Measurements from ENCODE around the gene NR2F1-AS1.

Gene NR2F1-AS1

DNA sequence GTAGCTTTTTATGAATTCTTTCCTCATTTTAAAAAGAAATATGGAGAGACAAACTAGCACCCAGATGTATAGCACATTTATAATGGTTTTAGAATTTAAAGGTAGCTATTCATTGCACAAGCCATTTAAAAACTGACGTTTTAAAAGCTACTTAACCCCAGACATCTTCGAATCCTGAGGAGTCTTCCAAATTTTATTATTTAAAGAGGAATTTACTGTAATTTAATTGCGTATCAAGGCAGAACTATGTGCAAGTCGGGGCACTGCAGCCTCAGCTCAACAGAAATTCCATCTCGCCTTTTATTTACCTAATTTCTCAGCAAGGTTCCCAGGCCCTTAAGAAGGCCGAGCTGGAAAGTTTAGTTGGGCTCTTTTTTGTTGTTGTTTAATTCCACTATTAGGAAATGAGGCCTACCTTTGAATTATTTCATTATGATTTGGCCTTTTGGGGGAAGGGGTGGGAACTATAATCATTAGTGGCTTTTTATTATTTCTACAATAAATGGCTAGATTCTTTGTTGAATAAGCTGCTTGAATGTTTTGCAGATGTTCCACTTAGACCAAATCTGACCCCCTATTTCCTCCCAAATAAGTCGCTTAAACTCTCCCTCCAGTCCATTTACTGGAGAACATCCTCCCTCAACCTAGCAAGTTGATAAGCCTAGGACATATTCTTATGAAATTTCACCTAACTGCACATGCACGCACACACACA is 22.2 kb upstream of the NR2F1-AS1 start:
- DNase-seq (ENCODE audit: low read depth in 2 of 2), result no peak

DNA sequence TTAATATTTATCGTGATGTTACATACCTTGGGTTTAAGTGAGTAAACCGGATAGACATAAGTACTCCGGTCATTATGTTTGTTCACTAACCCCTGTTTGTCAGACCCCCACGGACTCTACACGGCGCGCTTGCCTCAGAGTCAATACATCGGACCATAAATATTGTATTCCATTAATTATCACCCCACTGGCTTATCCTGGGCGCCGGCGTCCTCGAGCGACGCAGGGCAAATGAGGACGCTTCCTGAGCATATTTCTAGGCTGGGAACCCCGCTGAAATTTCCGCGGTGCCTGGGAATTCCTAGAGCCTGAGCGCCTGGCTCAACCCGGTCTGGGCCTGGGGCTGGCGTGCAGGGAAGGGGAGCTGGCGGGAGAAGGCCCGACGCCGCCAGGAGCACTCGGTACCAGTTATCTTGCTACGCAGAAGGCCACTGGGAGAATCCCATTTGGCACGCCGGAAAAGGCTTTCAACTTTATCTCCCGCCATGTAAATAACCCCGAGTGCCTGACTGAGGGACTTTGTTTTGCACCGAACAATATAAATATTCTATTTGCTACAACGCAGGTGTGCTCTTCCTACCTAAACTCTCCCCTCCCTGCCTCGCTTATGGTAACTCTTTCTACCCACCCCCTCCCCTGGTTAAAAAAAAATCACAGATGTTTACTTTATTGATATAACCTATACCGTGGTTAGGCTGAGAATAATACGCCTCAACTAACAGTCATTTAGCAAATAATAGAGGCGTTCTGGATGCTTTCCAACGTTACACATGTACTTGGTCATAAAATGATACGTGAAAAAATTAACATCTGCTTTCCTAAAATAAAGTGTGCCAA is 21.4 kb upstream of the NR2F1-AS1 start:
- DNase-seq (ENCODE audit: low read depth in 2 of 2), result no peak

DNA sequence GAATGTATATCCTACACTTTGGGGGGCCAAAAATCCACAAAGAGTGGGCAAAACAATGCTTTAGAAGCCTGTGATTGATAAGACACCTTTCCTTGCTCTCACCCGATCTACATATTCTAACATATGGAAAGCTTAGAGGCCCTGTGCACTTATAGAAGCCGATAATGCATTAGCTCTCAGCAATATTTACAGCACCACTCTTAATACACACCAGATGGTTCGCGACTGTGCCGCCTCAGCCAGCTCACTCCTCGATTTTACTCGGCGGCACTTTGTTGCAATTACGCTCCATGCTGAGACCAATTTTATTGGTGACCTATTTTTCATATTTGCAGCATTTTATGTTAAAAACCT is 20.8 kb upstream of the NR2F1-AS1 start:
- DNase-seq (ENCODE audit: low read depth in 2 of 2), result no peak

DNA sequence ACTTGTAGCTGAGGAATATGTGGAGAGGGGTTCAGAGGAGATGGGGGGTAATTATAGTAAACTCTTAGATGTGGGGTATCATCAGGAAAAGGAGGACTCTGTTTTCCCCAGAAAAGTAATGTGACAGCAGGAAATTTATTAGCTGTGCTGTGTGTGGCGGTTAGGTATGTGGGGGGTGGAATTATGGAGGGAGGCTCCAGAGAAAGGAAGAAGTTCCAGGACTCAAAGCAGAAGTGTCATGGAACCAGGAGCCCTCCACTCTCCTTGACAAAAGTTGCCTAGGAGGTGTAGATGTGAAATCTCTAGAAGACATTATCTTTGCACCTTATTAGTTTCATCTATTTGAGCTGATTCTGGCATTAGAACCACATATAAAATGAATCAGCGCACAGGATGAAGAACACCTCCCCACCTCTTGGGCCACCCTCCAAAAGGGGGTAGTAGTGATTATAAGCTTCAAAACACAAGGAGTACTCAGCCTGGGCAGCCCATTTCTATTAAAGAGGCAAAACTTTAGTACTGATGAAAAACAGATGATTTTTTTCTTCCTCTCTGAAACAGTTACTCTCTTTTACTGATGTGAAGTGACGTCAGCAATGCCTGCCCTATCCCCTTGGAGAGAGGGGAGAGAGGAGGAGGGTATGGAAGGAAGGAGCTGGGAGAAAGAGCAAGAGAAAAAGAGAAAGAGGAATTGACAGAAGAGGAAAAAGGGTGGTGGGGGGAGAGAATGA is 20.2 kb upstream of the NR2F1-AS1 start:
- no peak for DNase-seq (ENCODE audit: low read depth in 2 of 2)

DNA sequence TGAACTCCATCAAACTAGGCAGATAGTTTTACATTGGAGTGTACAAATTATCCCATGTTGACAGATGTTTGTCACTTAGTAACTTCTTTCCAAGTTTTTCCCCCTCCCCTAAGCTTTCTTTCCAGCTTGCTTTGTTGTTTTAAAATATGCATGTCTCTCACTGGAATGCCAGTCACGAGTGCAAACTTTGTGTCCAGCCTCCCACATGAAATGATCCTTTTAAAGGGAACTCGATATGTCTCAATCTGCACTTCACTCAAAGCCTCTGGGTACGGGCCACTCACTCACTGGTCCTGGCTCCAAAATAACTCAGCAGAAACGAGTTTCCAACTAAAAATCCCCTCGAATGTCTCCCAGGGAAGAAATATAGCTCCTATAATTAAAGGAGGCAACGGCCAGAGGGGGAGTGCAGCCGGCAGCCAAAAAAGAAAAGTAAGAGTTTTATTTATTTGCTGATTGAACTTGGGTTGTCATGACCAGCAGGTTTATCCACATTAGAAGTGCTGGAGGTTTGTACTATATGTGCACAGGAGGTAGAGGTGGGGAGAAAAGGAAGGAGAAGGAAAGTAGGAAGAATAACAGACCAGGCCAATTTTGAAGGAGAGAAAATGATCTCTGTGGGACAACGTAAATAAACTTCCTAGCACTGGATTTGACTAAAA is 19.5 kb upstream of the NR2F1-AS1 start:
- no peak for DNase-seq (ENCODE audit: low read depth in 2 of 2)

DNA sequence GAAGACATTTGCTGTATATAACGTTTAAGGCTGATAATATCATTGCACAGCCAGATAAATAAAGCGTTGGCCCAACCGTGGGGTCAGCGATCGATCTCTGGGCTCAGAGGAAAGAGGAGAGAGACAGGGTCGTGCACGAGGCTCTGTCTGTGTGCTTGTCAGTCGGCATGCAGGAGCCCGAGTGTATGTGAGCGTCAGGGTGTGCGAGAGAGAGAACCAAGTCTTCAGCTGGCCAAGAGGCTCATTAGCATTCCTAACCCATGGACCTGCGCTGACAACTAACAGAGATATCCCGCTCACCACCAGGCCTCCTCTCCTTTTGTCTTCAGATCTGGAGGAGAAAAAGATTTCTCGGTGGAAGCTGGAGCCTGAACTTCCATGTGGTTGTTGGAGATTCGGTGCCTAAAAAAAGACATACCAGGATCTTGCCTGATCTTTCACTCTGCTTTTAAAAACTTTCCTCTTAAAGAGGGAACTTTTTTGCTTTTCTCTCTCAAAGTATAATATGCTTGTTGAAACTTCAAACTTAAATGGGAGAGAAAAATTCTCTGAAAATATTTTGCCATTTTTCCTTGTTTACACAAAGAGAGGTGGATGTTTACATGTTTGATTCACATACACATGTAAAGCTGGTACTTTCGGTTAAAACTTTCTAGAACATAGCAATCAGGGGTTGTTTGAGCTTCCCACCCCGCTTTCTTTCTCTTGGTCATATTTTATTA is 18.5 kb upstream of the NR2F1-AS1 start:
- no peak for DNase-seq (ENCODE audit: low read depth in 2 of 2)

DNA sequence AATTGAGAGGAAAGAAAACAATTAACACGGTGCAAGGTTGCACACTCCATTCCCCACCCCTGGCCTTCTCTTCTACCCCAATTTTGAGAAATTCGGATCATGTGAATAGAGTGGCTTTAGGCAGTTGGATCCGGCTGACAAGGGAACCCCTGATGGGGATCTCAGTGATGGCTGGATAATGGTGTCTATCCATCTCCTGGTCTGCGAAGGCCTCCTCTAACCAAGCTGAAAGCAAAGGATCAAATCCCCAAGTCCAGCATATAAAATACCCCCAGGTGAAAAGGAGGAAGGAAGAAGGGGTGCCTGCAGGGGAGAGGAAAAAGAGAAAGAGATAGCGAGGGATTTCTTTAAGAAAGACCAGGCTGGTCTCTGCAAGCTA is 18.0 kb upstream of the NR2F1-AS1 start:
- DNase-seq (ENCODE audit: low read depth in 2 of 2), result no peak

DNA sequence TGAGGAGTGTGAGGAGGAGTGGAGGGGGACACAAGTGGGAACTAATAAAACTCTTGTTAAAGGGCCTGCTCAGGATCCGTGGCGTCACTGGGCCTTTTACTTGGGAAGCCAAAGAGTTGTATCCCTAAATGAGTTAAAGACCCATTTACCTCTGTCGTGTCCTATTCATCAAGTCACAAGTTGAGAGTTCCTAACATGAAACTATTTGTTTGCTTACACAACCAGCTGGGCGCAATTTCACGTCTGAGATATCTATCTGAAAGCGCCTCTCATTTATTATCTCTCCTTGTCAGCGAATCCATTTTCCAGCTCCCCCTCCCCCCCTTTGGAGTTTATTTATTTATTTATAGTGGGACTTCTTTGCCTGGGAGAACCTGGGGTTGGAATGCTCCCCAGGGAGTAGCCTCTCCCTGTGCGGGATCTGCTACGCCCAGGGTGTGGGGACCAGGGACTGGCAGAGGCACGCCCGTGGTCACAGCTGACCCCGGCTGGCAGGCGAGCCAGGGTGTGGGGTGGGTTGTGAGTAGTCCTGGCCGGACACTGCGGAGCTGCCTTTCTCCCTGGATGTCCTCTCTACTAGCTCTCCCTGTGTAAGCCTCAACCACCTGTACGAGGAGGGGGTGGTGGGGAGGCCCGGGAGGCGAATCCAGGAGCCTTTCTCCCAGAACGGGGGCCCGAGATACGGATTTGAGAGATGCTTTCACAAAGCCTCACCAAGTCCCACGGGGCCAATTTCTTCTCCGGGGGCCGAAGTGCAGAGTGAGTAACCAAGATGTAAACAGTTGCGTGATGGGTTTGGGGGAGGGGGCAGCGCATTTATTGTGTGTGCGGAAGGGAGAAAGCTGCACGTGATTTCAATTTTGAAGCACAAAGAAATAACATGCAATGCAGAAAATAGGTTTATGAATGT is 17.3 kb upstream of the NR2F1-AS1 start:
- no peak for DNase-seq (ENCODE audit: low read depth in 2 of 2)

DNA sequence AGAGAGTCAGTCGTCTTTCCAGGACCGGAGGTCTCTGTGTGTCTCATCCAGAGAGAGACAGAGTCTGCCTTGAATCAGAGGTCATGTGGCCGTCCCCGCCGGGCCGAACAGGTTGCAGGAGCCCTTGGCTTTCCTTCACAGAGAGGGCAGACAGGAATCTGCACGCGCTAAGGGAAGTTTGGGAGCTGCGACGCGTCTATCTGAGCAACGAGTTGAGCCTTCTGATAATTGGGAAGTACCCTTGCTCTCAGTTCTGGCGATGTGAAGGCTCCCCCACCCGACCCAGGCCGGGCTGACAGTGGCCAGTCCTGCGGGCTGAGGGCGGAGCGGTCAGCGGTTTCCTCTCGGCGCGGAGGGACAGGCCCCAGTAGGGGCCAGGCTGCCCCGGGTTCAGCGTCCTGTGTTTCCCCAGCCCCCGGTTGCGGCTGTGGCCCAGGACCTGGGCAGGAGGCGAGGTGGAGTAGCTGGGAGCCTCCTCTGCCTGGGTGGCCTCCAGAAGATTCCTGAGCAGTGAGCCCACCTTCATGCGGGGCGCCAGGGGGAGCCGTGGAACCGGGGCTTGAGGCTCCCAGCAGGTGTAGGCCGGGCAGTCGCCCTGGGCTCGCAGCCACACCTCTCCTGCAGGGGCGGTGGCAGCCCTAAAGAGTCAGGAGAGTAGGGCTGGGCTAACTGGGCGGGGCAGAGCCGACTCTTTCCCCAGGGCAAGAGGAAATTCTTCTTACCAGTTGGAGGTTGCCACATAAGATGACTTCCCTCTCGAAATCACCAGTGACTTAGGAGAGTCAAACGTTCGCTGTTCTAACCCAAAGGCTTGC is 15.9 kb upstream of the NR2F1-AS1 start:
- no peak for DNase-seq (ENCODE audit: low read depth in 2 of 2)

DNA sequence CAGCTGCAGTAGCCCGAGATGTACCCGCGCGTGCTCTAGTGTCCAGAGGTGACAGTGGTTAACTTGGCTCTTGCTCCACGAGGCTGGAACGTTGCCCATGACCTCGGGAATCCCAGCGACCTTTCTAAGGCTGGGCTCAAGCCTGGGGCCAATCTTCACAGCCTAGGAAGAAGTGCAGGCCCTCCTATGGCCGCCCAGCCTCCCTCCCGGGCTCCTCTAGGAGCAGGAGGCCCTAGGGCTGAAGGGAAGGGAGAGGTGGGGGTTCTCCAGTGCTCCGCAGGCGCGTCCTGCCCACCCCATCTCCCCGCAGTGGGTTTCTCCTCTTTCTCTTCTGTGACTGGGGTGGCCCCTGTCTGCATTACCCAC is 15.3 kb upstream of the NR2F1-AS1 start:
- DNase-seq (ENCODE audit: low read depth in 2 of 2), result no peak

DNA sequence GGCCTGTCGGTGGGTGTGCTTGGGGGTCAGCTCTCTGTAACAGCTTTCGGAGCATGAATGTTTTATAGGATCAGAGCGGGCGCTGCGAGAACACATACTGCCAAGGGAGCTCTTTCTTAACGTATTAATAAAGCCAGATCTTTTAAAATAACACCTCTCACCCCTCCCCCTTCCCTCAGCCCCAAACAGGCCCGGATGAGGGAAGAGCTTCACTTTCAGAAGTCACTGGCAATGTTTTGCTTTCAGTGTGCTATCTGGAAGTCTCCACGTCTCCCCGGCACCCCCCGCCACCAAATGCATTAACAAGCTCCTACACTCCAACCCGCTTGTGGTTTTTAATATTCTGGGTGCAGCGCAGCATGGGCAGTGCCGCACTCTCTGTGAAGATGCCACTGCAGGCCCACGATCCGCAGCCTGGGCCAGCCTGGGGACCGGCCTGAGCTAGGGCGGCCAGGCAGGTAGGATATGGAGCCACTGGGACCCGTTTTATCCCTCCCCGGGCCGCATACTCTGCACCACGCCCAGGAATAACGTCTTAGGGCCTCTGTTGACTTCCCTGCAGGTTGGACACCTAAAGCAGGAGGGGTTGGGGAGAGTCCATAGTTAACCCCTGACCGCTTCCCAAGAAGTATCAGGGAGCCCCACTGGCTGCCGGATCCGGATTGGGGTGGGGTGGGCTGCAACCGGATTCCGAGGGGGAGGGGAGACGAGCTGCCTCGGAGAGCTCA is 14.6 kb upstream of the NR2F1-AS1 start:
- DNase-seq (ENCODE audit: low read depth in 2 of 2), result no peak

DNA sequence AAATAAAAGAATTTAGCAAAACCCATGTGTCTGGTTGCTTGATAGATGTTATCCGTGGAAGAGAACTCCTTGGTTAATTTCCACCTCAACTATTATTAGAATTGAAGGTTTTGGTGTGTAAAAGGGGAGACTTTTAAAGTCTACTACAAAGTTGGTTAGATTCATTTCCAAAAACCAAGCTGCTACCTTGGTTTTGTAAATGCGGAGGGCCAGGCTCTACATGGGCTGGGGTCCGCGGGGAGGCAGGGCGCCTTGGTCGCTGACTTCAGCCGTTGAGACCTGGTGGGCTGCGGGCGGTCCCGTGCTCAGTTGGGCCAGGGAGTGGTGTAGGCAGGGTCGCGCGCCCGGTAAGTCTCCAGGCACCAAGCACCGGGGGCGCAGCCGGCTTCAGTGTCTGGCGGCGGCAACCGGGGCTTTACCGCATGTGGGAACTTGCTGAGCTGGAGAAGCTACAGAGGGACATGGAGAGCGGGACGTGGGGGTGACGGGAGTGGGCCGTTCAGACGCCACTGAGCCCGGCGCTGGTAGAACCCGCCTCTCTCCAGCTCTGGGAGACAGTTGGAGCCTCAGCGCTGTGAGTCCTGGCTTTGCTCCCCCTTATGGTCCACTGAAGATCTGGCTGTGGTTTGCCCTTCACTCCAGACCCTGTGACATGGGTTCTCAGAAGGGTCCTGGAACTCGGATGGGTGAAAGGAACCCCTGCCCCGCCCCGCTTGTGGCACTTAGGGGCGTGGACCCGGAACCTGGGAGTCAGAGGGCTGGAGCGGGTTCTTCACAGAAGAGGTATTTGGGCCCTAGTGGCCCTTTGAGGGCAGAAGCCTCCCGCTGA is 13.8 kb upstream of the NR2F1-AS1 start:
- no peak for DNase-seq (ENCODE audit: low read depth in 2 of 2)

DNA sequence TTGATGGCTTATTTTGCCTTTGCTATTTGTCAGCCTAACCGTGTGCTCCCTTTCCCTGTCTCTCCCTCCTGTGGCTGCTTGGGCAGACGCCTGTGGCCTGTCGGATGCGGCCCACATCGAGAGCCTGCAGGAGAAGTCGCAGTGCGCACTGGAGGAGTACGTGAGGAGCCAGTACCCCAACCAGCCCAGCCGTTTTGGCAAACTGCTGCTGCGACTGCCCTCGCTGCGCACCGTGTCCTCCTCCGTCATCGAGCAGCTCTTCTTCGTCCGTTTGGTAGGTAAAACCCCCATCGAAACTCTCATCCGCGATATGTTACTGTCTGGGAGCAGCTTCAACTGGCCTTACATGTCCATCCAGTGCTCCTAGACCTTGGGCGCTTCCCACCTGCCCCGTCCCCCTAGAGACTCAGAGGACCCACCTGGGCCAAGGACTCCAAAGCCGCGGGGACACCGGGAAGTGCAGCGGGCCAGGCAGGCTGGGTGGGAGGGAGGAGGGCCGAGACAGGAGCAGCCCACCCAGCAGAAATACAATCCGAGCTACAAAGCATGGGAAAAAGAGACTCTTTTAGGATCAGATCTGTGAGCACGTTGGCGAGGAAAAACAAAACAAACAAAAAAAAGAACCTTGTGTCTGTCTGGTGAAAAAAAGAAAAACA is 12.6 kb upstream of the NR2F1-AS1 start:
- DNase-seq (ENCODE audit: low read depth in 2 of 2), result no peak

DNA sequence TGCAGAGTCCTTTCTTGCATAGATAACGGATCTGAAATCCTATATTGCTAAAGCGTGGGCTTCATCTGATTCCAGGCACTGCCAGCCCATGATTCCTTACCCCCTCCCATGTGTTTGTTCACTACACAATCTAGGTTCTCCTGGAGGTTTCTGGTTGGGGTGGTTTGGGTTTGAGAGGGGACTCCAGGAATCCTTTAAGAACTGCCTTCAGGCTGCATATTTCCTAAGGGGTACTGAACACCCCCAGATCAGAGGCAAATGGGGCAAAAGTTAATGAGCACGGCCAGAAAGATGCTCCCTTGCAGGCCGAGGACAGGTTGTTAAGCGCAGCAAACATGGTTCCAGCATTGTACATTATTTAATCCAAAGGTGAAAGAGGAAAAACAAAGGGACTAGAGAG is 11.9 kb upstream of the NR2F1-AS1 start:
- no peak for DNase-seq (ENCODE audit: low read depth in 2 of 2)

DNA sequence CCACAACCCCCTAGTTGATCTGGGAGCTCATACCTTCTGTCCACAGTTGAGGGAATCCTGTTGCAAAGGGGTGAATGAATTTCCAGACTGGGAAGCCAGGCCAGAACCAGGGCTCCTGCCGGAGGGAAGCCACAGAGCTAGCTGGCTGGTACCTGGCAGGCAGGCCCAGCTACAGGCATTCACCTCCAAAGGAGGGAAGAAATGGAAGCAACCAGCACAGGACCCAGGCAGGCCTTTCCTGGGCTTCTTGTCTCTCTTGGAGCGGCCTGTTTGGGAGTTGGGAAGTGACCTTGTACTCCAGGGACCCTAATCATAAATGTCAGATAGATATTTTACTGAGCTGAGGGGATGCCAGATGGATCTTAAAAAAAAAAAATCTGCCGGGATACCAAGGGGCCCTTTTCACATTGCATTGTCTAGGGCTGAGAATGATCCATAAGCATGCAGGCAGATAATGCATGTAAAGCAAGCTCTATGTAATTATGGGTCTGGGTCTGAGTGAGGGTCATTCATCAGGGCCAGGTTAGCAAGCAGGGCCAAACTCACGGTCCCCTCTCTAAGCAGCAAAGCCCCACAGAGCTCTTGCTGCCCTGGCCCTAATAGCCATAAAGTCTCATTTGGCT is 10.4 kb upstream of the NR2F1-AS1 start:
- DNase-seq (ENCODE audit: low read depth in 2 of 2), result no peak

DNA sequence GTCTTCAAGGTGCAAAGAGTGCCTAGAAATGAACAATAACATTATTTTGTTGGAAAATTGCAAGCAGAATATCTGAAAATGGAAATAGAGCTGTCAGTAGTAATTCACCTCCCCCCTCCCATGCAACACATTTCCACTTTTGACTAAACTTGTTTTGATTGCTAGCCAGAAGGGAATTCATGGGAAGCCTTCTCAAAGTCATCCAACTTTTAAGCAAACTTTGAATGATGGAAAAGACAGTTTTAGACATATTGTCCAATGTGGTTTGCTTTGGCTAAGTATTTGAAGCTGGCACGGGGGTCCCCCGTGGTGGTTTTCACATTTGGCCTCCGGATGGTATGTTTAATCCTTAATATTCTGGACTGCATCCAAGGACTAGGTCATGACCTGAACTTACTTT is 9.5 kb upstream of the NR2F1-AS1 start:
- DNase-seq (ENCODE audit: low read depth in 2 of 2), result no peak

DNA sequence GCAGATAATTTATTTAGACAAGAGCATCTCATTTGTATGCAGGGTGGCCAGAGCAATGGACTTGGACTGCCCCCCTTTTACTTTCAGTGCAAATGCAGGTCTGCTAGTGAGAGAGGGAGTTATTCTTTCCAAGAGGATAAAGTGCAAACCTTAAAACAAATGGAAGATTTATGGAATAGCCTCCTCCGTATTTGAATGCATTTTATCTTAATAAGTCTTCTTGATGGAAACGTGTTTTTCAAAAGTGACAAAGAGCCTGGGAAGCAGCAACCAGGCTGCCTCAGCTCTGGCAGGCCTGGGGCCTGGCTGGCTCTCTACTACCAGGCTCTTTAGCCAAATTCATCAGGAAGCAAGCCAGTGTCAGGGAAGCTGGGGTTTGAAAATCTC is 8.8 kb upstream of the NR2F1-AS1 start:
- DNase-seq (ENCODE audit: low read depth in 2 of 2), result no peak

Measured in fibroblast of skin of left biceps (primary cell).